Skin epidermis (tissue), 12 donors: ENCODE data around the gene OBSCN.

Experiments used
- H3K27ac ChIP-seq, 21 experiments: fragments of 200-600 bp; sonication (generic) in 11 of 21; one replicate each; pipeline ENCODE4 v1.5.0; 2020; ENCODE audit warnings: mild to moderate bottlenecking in 3 of 21, inconsistent platforms in 2 of 21, moderate library complexity in 2 of 21
- H3K4me3 ChIP-seq, 7 experiments: fragments of 200-600 bp; sonication (generic) in 2 of 7; one replicate each; pipeline ENCODE4 v1.5.0; 2020; ENCODE audit warnings: inconsistent platforms in 2 of 7, mild to moderate bottlenecking in 2 of 7, moderate library complexity in 1 of 7

Gene OBSCN

DNA sequence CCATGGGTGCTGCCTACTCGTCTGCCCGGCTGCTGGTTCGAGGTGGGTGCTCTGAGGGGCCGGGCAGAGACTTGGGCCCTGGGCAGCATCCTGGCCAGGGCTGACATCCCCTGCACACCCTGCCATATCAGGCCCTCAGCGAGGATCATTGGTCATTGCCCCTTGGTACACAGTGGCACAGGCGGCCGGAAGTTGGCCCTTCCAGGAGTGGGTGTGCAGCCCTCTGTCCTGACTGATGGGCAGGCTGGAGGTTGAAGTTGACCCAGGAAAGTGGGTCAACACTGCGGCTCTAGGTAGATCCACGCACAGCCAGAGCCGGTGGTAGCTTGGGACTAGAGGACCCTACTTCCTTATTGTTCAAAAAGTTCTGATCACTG, 125.9 kb downstream of the OBSCN start:
- no peak overlapping the region for H3K27ac ChIP-seq

DNA sequence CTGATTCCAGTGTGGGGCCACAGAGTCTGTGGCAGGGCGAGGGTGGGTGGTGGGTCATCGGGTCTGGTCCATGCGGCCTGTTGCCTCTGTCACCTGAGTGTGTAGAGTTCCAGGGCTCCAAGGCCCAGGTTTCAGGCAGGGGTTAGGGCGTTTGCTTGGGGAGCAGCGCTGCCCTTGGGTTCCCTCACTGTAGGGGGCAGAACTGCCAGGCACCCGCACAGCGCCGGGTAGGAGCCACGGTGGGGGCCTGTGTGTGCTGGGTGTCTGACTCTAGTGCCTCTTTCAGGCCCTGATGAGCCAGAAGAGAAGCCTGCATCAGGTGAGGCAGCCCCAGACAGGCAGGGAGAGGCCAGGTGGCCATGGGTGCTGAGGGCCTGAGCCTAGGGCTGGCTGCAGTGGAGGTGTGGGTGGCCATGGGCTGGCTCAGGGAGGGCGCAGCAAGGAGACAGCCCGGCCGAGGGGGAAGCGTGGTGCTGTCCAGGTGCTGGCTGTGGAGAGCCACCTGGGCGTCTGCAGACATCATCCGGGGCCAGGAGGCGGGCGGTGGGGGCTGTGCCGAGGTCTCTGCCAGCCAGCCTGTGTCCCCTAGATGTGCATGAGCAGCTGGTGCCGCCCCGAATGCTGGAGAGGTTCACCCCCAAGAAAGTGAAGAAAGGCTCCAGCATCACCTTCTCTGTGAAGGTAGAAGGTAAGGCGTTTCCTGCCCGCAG, 126.5 kb downstream of the OBSCN start:
- Histone ChIP-seq H3K27ac (no peak overlapping the region), H3K4me3 (no peak overlapping the region)

More for the DNA sequence above, 125.9 kb downstream of the OBSCN start:
- H3K4me3 ChIP-seq, result no peak overlapping the region

- H3K27ac ChIP-seq, result no peak overlapping the region
- H3K4me3 ChIP-seq, result no peak overlapping the region
Observed at GRCh38 chr1:228334954-228335353, 127.1 kb downstream of the OBSCN start.

DNA sequence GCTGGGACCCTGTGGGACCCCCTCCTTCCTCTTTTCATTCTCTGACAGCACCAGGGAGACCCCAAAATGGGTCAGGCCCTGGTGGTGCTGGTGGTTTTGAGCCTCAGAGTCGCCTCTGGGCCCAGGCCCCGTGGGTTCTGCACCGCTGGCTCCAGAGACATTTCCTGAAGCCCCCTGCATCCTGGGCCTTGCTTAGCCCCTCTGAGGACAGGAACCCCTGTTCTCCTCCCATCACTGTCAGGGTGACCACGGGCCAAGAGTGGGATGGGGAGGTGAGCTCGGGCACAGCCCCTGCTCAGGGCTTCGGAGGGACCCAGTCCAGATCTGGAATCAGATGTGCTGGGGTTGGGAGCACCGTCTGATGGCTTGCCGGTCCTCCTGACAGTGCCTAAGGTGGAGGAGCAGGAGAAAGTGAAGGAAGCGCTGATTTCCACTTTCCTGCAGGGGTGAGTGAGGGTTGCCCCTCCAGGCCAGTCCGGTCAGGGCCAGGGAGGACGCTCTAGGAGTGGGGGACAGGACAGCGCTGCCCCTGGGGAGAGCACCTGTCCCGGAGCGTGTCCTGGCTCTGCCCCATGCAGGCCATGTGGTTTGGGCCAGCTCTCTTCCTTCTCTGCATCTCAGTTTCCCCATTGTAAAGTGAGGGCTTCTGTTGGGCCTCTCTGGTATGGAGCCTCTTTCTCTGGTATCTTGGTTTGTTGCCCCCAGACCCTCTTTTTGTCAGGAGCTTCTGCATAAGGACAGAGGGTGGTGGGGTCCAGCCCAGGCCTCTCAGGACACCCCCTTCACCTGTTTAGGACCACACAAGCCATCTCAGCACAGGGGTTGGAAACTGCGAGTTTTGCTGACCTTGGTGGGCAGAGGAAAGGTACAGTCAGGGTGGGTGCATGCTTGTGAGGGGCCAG, 127.8 kb downstream of the OBSCN start:
- no peak overlapping the region for H3K4me3 ChIP-seq
- no peak overlapping the region for H3K27ac ChIP-seq

GRCh38 chr1:228336308-228337030, 128.6 kb downstream of the OBSCN start:
- Histone ChIP-seq H3K4me3 (no peak overlapping the region), H3K27ac (no peak overlapping the region)

DNA sequence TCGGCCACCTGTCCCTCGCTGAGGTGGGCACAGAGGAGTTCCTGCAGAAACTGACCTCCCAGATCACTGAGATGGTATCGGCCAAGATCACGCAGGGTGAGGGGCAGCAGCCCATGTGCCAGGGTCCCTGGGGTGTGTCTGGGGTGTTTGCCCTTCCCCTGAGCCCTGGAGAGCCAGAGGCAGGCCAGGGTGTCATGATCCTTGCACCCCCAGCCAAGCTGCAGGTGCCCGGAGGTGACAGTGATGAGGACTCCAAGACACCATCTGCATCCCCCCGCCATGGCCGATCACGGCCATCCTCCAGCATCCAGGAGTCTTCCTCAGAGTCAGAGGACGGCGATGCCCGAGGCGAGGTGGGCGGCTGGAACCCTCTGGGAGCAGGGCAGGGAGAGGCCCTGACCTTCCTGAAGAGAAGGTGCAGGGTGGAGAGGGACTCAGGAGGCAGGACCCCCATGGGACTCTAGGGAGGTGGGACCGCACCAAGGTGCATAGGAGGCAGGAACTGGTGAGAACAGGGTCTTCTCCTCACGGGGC, 129.3 kb downstream of the OBSCN start:
- no peak overlapping the region for H3K27ac ChIP-seq
- no peak overlapping the region for H3K4me3 ChIP-seq

DNA sequence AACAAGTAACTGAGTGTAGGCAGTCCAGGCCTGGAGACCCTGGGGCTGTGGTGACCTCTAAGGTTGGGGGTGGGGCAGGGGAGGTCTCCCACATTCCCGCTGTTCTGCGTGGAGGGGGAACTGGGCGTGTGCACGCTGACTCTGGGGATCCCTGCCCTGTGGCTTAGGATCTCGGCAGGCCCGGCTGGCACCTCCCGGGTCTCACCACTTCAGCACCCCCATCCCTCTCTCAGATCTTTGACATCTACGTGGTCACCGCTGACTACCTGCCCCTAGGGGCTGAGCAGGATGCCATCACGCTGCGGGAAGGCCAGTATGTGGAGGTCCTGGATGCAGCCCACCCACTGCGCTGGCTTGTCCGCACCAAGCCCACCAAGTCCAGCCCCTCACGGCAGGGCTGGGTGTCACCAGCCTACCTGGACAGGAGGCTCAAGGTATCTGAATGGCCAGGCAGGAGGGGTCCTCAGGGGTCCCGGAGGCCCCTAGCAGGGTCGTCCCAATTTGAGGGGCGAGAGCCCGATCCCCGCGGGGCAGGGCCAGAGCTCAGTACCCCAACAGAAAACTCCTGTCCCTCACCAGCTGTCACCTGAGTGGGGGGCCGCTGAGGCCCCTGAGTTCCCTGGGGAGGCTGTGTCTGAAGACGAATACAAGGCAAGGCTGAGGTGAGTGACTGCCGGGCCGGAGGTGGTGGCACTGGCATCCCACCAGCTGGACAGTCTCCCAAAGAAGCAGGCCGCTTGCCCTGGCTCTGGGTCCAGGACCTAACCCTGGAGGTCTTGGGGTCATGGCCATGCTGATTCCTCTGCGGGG, 130.1 kb downstream of the OBSCN start:
- Histone ChIP-seq H3K27ac (no peak overlapping the region), H3K4me3 (no peak overlapping the region)

GRCh38 chr1:228338521-228339051, 130.7 kb downstream of the OBSCN start:
- Histone ChIP-seq H3K4me3 (no peak overlapping the region), H3K27ac (no peak overlapping the region)

GRCh38 chr1:228339059-228339704, 131.3 kb downstream of the OBSCN start:
- Histone ChIP-seq H3K4me3 (no peak overlapping the region), H3K27ac (no peak overlapping the region)

- H3K27ac ChIP-seq, result no peak overlapping the region
- no peak overlapping the region for H3K4me3 ChIP-seq
Observed at GRCh38 chr1:228339766-228340685, 132.2 kb downstream of the OBSCN start.

- H3K4me3 ChIP-seq, result no peak overlapping the region
- no peak overlapping the region for H3K27ac ChIP-seq
Observed at GRCh38 chr1:228340686-228341449, 133.0 kb downstream of the OBSCN start.

DNA sequence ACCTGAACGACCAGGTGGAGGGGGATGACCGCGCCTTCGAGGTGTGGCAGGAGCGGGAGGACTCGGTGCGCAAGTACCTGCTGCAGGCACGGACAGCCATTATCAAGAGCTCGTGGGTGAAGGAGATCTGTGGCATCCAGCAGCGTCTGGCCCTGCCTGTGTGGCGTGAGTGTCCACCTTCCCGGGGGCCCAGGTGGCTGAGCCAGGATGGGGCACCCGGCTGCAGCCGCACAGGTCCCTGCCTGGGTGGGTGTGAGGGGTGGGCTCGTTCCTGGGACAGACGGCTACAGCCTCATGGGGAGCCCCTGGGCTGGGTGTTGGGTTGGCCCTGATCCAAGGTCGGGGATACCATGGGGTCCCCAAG, 133.6 kb downstream of the OBSCN start:
- Histone ChIP-seq H3K4me3 (no peak overlapping the region), H3K27ac (no peak overlapping the region)

GRCh38 chr1:228341814-228342626, 134.2 kb downstream of the OBSCN start:
- Histone ChIP-seq H3K27ac (no peak overlapping the region), H3K4me3 (no peak overlapping the region)

DNA sequence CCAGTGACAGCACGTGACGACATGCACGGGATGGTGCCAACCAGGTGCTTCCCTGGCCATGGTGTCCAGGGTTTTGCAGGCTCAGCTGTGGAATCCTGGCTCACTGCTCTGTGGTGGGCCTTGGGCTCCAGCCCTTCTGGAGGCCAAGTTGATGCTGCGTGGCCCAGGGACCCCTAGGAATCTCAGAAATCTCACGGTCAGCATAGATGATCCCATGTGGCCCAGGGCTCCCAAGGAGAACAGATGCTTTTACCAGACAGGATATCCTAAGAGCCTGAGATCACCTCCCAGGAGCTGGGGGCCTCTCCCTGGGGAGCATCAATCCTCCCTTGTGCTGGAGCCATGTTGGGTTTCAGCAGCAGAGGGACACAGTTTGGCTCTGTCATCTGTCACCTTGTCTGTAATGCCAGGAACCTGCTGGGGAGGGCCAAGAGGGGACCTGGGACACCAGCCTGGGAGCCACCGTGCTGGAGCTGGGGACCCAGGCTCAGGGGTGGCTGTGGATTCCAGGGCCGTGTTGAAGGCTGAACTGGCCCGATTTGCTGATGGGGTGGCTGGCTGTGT, 134.9 kb downstream of the OBSCN start:
- H3K4me3 ChIP-seq, result no peak overlapping the region
- H3K27ac ChIP-seq, result no peak overlapping the region

DNA sequence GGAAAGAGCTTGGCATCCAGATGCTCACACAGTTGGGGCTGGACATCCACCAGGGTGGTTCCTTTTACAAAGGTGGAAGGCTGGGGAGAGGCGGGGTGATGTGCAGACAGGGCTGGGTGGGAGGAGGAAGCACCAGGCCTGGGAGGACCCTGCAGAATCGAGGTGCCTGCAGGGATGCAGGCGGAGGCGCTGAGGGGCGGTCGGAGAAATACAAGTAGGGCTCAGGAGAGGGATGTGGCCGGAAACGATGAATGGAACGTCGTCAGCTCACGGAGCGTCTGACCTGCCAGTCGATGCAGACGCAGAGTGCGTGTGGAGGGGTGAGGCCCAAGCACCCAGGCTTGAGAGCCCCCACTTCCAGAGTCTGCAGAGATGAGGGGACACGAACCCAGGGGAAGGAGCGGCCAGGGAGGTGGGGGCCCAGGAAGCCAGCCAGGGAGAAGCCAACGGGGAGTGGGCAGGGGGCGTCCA, 135.4 kb downstream of the OBSCN start:
- no peak overlapping the region for H3K4me3 ChIP-seq
- no peak overlapping the region for H3K27ac ChIP-seq

- Histone ChIP-seq H3K27ac (no peak overlapping the region), H3K4me3 (no peak overlapping the region)
Observed at GRCh38 chr1:228344631-228345072, 136.8 kb downstream of the OBSCN start.
